Naive thymus-derived CD8-positive, alpha-beta T cell (primary cell): ENCODE results near the gene PFKL. TPM values are rescaled to one million over a fixed set of nuclear protein-coding genes. Genes with fewer than 3 reads are reported as not detected.
"Not testable (repeated sequence)": the region's sequence is repeated elsewhere in the genome, so short reads cannot be mapped to it uniquely, and the experiment has no call there.

Source experiments
- ATAC-seq, 2 donors: fragments of 150-1000 bp; cut with Tn5 transposase in 1 of 2; sonication (Bioruptor Pico), chemical (Tn5 transposase) in 1 of 2; 1 replicate in 1 of 2; 2 replicates in 1 of 2; pipeline ENCODE4 v1.10.0; 2021; ENCODE audit warnings: mild to moderate bottlenecking in 2 of 2, moderate library complexity in 2 of 2
- POLR2A ChIA-PET: fragments of 350-600 bp; sonication (Branson Sonifier 250); formaldehyde crosslinking; loops from one replicate; lab custom pipeline; 2021; ENCODE audit warnings: antibody characterized with exemption; lab: Charles Lee
- DNase-seq, 10 donors: peaks; one replicate each; pipeline versions ENCODE4 v3.0.0 to v3.0.0-alpha.2; 2020 to 2022
- H3K27ac Mint-ChIP-seq, 10 donors: one replicate each; pipeline ENCODE4 v1.8.0; 2020 to 2022; ENCODE audit warnings: mild to moderate bottlenecking in 10 of 10, mixed read lengths in 10 of 10, moderate library complexity in 4 of 10, inconsistent platforms in 1 of 10
- H3K27me3 Mint-ChIP-seq, 5 donors: one replicate each; pipeline ENCODE4 v1.8.0; 2021 to 2022; ENCODE audit warnings: mixed read lengths in 5 of 5
- H3K36me3 Mint-ChIP-seq, 3 donors: one replicate each; pipeline ENCODE4 v1.8.0; 2020 to 2022; ENCODE audit warnings: mixed read lengths in 3 of 3, mild to moderate bottlenecking in 2 of 3, inconsistent platforms in 1 of 3
- H3K4me1 Mint-ChIP-seq, 4 donors: one replicate each; pipeline ENCODE4 v1.8.0; 2021 to 2022; ENCODE audit warnings: mixed read lengths in 4 of 4
- H3K4me3 Mint-ChIP-seq, 10 donors: one replicate each; pipeline ENCODE4 v1.8.0; 2020 to 2022; ENCODE audit warnings: mild to moderate bottlenecking in 10 of 10, mixed read lengths in 10 of 10, moderate library complexity in 6 of 10, inconsistent platforms in 1 of 10
- H3K9me3 Mint-ChIP-seq, 9 donors: one replicate each; pipeline ENCODE4 v1.8.0; 2020 to 2022; ENCODE audit warnings: mixed read lengths in 9 of 9, mild to moderate bottlenecking in 3 of 9, inconsistent platforms in 1 of 9, moderate library complexity in 1 of 9
- polyA plus RNA-seq, 3 donors: library from polyadenylated mRNA; unstranded; fragments of 300-500 nt; fragmentation: Illumina TruSeq; gene quantifications; one replicate each; pipeline ENCODE4 v1.2.3, GENCODE V29; 2021
- total RNA-seq, 8 experiments: library from RNA in 2 of 8; stranded (reverse) in 2 of 8; gene quantifications; one replicate each; pipeline ENCODE4 v1.2.3 and lab custom pipeline; 2021 to 2026

Gene PFKL
- total and polyA plus RNA-seq, 5 experiments from 2014 or later, result 63.2 to 125 (median 79.5) TPM

DNA sequence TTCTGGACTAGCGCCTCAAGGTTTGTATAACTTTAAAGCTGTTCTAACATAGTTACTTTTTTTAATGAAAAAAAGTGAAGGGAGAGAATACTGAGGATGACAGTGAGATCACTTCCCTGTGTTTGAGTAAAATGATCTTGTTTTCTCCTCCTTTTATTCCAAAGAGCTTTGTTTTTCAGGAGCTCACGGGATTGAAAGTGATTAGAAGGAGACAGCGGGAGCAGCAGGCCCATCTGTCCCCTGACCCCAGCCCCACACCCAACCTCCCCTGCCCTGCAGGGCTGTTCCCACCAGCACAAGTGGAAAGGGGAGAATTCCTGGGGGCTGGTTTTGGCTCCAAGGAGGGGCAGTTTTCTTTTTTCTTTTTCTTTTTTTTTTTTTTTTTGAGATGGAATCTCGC lies 36.1 kb upstream of the PFKL start:
- no peak for ATAC-seq
- Mint-ChIP-seq H3K27me3 (no peaks in the 10 kb centered on the region), H3K36me3 (no peaks in the 10 kb centered on the region), H3K27ac (no peak overlapping the region), H3K4me1 (peaks cover 0 to 1% (median 0%) of the 10 kb centered on the region in 4 donors), H3K4me3 (no peak overlapping the region), H3K9me3 (no peaks in the 10 kb centered on the region)
- POLR2A ChIA-PET, result no interaction called here
- no peak for DNase-seq

DNA sequence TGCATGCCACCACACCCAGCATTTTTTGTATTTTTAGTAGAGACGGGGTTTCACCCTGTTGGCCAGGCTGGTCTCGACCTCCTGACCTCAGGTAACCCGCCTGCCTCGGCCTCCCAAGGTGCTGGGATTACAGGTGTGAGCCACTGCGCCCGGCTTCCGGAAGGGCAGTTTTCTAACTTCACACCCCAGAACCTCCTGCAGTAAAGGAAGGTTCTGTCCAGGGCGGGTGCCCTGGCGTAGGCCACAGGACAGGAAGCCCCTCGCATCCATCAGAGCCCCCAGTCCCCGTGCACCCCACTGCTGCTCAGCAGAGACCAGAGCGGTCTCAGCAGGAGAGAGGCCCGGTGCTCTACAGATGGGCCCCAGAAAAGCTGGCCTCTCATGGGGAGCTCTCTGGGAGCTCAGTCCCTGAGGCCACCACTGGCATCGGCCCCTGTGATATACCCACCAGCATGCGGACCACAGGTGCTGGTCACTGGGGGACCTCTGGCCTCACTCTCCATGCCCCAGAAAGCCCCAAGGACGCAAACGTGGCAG lies 34.1 kb upstream of the PFKL start:
- Mint-ChIP-seq H3K27ac (no peak overlapping the region), H3K4me3 (no peak overlapping the region), H3K36me3 (no peaks in the 10 kb centered on the region), H3K4me1 (no peaks in the 10 kb centered on the region), H3K9me3 (no peaks in the 10 kb centered on the region), H3K27me3 (no peaks in the 10 kb centered on the region)
- ATAC-seq, result no peak
- POLR2A ChIA-PET, result no interaction called here
- DNase-seq, result no peak

DNA sequence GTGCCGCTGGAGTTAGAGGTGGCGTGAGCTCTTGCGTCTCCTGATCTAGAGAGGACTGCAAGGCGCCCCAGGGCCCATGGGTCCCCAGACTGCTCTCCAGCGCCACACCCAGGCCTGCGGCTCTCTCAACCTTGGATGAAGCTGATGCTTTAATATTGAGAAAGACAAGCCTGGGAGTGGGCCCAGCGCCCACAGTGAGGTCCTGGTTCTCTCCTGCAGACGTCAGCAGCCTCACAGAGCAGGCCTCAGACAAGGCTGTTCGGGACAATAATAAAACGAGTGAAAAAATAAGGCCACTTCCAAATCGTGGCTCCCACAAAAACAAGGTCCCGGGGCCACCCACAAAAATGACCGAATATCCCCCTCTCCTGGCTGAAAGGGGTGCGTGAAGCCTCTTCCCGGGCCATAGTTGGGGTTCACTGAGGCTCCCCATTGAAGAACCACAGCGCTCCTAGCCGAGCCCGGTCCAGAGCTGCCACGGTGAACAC lies 32.2 kb upstream of the PFKL start:
- no peak for ATAC-seq
- Mint-ChIP-seq H3K36me3 (no peaks in the 10 kb centered on the region), H3K4me1 (no peaks in the 10 kb centered on the region), H3K4me3 (no peak overlapping the region), H3K9me3 (no peaks in the 10 kb centered on the region), H3K27ac (no peak overlapping the region), H3K27me3 (no peaks in the 10 kb centered on the region)
- POLR2A ChIA-PET, result interaction anchor here (0.7 kb wide), 1 partner anchor 16 kb away, joined by 5 read pairs; no protein-coding TSS in a partner anchor
- peak in 4 of 10 donors; percentile 12 to 24 (median 18) for DNase-seq

DNA sequence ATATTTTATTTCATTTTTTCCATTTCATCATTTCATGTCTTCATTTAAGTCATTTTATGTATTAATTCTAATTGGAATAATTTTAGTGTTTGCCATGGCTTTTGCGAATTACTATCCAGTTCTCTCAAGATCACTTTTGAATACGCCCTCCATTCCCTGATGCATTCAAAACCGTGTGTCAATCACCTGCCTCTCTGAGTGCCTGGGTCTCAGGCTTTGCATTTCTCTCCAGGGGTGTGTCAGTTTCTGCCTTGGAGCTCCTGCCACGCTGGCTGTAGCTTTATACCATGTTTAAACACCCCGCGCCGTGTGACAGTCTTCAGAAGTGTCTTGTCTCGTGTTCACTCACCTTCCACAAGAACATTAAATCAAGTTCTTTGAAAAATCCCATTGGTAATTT lies 30.8 kb upstream of the PFKL start:
- H3K4me1 Mint-ChIP-seq, result no peaks in the 10 kb centered on the region
- H3K4me3 Mint-ChIP-seq, result no peak overlapping the region
- ATAC-seq (no peak), DNase-seq (no peak)
- no peaks in the 10 kb centered on the region for H3K36me3 Mint-ChIP-seq
- H3K27me3 Mint-ChIP-seq, result no peaks in the 10 kb centered on the region
- H3K9me3 Mint-ChIP-seq, result peaks cover 0 to 1% (median 0%) of the 10 kb centered on the region in 9 donors
- POLR2A ChIA-PET, result interaction anchor here (0.6 kb wide), 1 partner anchor 305 kb away, joined by 6 read pairs; no protein-coding TSS in a partner anchor
- no peak overlapping the region for H3K27ac Mint-ChIP-seq

DNA sequence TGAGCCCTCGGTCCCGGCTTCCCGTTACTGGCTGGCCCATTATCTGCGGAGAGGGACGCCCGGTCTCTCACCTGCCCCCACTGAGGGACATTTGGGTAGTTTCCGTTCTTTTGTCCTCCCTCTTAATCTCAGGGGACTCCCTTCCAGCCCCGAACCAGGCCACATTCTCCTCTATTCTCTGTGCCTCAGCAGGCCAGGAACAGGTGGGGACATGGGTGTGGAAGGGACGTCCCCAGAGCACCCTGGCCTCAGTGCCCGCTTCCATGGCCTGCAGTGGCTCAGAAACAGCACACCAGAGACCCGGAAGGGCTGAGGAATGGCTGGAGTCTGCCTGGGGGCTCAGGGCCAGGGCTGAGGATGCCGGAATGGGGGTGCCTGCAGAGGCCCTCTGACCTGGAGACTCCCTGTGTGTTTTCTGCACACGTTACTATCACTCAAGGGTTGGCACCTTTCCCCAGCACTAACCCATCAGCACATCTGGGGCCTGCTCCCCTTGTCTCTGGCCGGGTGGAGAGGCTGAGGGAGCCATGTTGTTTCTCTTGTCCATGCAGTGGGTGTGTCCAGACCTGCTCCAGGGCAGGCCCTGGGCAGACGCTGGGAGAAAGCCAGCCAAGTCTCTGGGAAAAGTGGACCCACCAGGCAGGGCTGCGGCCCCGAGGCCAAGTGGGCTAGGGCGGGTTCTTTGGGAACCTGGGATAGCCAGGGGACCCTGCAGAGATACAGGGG lies 28.1 kb upstream of the PFKL start:
- POLR2A ChIA-PET, result no interaction called here
- no peaks in the 10 kb centered on the region for H3K36me3 Mint-ChIP-seq
- peaks cover 0 to 2% (median 0%) of the 10 kb centered on the region in 4 donors for H3K4me1 Mint-ChIP-seq
- no peaks in the 10 kb centered on the region for H3K27me3 Mint-ChIP-seq
- DNase-seq (no peak), ATAC-seq (no peak)
- peaks cover 0 to 1% (median 0%) of the 10 kb centered on the region in 9 donors for H3K9me3 Mint-ChIP-seq
- H3K4me3 Mint-ChIP-seq, result no peak overlapping the region
- peak overlapping the region in 1 of 10 donors; percentile 39 for H3K27ac Mint-ChIP-seq

DNA sequence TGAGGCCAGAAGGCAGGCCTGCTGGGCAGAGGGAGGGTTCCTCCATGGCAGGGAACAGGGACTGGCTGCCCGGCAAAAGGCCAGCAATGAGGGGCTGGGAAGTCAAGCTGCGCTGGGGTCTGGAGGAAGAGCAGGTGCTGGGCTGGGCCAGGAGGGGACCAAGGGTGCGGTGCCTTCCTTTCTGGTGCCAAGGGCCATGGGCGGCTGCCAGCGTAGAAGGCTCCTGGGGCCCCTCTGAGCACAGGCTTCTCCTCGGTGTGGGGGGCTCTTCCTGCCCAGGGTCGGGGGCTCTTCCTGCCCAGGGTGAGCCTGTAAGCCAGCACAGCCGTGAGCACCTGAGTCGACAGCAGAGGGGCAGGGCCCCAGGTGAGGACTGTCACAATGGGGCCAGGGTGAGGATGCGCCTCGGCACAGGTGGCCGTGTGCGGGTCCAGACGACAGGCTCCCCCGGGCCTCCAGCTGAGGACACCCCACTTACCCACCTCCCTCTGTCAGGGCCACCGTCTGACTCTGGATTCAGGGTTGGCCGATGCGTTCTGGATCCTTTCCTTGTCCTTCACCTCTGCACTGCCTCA lies 27.5 kb upstream of the PFKL start:
- POLR2A ChIA-PET, result no interaction called here
- Mint-ChIP-seq H3K27me3 (no peaks in the 10 kb centered on the region), H3K36me3 (no peaks in the 10 kb centered on the region), H3K9me3 (peaks cover 0 to 1% (median 0%) of the 10 kb centered on the region in 9 donors), H3K4me3 (no peak overlapping the region), H3K4me1 (peaks cover 0 to 2% (median 0%) of the 10 kb centered on the region in 4 donors), H3K27ac (no peak overlapping the region)
- ATAC-seq (no peak), DNase-seq (no peak)

DNA sequence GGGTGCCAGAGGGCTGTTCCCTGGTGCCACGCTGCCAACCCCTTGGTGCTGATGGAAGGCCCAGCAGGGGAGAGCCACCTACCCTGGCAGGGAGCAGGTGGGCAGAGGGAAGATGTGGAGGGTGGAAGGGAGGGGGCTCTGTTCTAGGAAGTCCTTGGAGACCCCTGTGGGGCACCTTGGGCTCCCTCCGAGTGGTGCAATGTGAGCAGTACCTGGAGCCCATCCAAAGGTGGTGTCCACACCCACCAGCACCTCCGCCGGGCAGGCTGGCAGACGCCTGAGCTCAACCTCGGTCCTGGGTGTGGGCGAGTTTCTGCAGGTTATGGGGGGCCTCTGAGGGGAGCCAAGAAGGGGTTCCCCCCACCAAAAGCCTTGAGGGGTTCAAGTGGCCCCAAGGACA lies 26.8 kb upstream of the PFKL start:
- ATAC-seq (no peak), DNase-seq (no peak)
- H3K27ac Mint-ChIP-seq, result peak overlapping the region in 1 of 10 donors; percentile 9
- H3K9me3 Mint-ChIP-seq, result peaks cover 0 to 1% (median 0%) of the 10 kb centered on the region in 9 donors
- no peaks in the 10 kb centered on the region for H3K27me3 Mint-ChIP-seq
- no peak overlapping the region for H3K4me3 Mint-ChIP-seq
- peaks cover 0 to 2% (median 0%) of the 10 kb centered on the region in 4 donors for H3K4me1 Mint-ChIP-seq
- no peaks in the 10 kb centered on the region for H3K36me3 Mint-ChIP-seq
- POLR2A ChIA-PET, result no interaction called here

DNA sequence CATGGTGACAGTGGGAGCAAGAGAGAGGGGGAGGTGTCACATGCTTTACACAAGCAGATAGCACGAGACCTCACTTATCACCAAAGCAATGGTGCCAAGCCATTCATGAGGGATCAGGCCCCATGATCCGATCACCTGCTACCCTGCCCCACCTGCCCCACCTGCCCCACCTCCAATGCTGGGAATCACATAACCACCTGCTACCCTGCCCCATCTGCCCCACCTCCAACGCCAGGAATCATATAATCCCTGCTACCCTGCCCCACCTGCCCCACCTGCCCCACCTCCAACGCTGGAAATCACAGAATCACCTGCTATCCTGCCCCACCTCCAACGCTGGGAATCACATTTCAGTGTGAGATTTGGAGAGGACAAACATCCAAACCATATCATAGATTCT lies 24.8 kb upstream of the PFKL start:
- Mint-ChIP-seq H3K4me3 (no peak overlapping the region), H3K27me3 (no peaks in the 10 kb centered on the region), H3K9me3 (peaks cover 0 to 1% (median 0%) of the 10 kb centered on the region in 9 donors), H3K36me3 (no peaks in the 10 kb centered on the region), H3K4me1 (peaks cover 0 to 2% (median 0%) of the 10 kb centered on the region in 4 donors), H3K27ac (peak overlapping the region in 2 of 10 donors; percentile 26 to 63)
- ATAC-seq, result no peak
- POLR2A ChIA-PET, result no interaction called here
- DNase-seq, result no peak

DNA sequence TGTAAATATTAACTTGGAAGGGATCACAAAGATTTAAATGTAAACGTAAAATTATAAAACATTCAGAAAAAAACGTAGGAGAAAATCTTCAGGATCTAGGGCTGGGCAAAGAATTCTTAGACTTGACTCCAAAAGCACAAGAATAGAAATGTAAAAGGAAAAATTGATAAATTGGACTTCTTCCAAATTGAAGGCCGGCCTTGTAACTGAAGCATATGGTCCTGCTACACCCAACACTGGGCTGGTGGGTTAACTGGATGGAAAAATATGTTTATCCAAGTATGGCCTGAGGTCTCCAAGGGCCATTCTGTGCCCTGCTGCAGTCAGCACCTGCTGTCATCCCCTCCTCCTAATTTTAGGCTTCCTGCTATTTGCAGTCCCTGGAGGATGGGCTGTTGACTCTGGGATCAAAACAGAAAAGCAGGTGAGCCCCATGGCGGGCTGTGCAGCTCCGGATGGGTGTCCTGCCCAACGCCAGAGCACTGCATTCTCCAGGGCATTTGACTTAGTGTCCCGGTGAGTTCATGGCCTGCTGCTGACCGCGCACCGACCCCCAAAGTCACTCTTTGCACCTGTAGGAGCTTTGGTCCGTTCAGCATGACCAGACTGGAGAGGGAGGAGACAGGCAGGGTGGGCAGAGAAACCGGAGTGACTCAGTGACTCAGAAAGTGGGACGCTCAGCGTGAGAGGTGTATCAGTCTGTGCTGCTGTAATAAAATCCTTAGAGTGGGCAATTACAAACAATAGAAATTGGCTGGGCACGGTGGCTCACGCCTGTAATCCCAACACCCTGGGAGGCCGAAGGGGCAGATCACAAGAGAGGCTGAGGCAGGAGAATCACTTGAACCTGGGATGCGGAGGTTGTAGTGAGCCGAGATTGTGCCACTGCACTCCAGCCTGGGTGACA lies 20.2 kb upstream of the PFKL start:
- H3K4me3 Mint-ChIP-seq, result no peak overlapping the region
- H3K9me3 Mint-ChIP-seq, result no peaks in the 10 kb centered on the region
- no peak for ATAC-seq
- H3K4me1 Mint-ChIP-seq, result peaks cover 0 to 6% (median under 1%) of the 10 kb centered on the region in 4 donors
- no peaks in the 10 kb centered on the region for H3K36me3 Mint-ChIP-seq
- H3K27me3 Mint-ChIP-seq, result no peaks in the 10 kb centered on the region
- DNase-seq, result no peak
- POLR2A ChIA-PET, result no interaction called here
- peak overlapping the region in 1 of 10 donors; percentile 28 for H3K27ac Mint-ChIP-seq

DNA sequence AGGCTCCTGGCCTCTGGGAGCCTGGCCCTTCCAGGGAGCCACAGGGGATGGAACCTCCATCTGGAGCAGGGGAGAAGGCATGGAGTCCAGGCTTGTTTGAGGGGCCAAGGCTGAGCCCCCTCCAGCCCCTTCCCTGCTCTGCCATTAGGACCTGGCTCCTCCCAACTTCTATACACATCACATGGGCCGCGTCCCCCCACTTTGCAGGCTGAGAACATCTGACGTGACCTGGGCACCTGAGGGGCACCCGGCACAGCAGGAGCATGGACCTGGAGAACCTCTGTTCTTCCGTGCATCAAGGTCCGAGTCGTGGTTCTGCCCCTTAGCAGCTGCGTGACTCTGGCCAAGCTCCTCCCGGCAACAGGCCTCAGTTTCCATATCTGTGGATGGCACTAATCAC lies 18.1 kb upstream of the PFKL start:
- peak overlapping the region in 1 of 10 donors; percentile 41 for H3K4me3 Mint-ChIP-seq
- DNase-seq (no peak), ATAC-seq (no peak)
- no peaks in the 10 kb centered on the region for H3K36me3 Mint-ChIP-seq
- peaks cover 0 to 6% (median 0%) of the 10 kb centered on the region in 4 donors for H3K4me1 Mint-ChIP-seq
- H3K9me3 Mint-ChIP-seq, result no peaks in the 10 kb centered on the region
- POLR2A ChIA-PET, result no interaction called here
- no peaks in the 10 kb centered on the region for H3K27me3 Mint-ChIP-seq
- H3K27ac Mint-ChIP-seq, result no peak overlapping the region

DNA sequence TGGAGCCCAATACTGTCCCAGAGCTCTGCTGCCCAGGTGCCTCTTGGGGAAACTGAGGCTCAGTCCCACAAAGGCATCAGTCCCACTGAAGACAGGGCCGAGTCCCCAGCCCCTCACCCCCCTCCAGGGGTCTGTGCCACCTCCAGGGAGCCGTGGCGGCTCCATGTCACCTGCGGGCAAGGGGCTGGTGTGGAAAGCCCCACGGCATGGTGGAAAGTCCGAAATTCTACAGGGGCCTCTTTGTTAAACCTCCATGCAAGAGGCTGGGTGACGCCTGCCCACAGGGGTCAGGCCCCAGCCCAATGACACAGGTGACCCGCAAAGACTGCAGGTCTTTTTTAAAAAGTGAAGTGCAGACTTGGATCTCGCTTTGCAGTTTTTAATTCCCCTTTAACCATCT lies 17.5 kb upstream of the PFKL start:
- Mint-ChIP-seq H3K9me3 (no peaks in the 10 kb centered on the region), H3K4me3 (no peak overlapping the region), H3K27ac (no peak overlapping the region), H3K4me1 (peaks cover 0 to 6% (median 0%) of the 10 kb centered on the region in 4 donors), H3K36me3 (no peaks in the 10 kb centered on the region), H3K27me3 (no peaks in the 10 kb centered on the region)
- POLR2A ChIA-PET, result no interaction called here
- DNase-seq (no peak), ATAC-seq (no peak)

DNA sequence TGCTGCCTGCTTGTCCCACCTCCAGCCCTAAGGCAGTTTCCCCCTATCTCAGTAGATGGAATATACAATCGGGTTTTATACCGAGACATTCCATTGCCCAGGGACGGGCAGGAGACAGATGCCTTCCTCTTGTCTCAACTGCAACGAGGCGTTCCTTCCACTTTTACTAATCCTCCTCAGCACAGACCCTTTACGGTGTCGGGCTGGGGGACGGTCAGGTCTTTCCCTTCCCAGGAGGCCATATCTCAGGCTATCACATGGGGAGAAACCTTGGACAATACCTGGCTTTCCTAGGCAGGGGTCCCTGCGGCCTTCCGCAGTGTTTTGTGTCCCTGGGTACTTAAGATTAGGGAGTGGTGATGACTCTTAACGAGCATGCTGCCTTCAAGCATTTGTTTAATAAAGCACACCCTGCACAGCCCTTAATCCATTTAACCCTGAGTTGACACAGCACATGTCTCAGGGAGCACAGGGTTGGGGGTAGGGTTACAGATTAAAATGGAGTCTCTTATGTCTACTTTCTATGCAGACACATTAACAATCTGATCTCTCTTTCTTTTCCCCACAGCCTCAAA lies 16.6 kb upstream of the PFKL start:
- not testable (repeated sequence) for ATAC-seq

More for the DNA sequence above, 16.6 kb upstream of the PFKL start:
- H3K36me3 Mint-ChIP-seq, H3K4me3 Mint-ChIP-seq, H3K9me3 Mint-ChIP-seq, DNase-seq, H3K27me3 Mint-ChIP-seq: not testable (repeated sequence)
- POLR2A ChIA-PET, result interaction anchor here (0.6 kb wide), 1 partner anchor 15 kb away, joined by 5 read pairs; no protein-coding TSS in a partner anchor
- Mint-ChIP-seq H3K27ac (peak overlapping the region in 1 of 10 donors; percentile 44), H3K4me1 (peaks cover 0 to 12% (median 0%) of the 10 kb centered on the region in 4 donors)
